Measurements from ENCODE around the gene PCDH1.

The PCDH1 gene

DNA sequence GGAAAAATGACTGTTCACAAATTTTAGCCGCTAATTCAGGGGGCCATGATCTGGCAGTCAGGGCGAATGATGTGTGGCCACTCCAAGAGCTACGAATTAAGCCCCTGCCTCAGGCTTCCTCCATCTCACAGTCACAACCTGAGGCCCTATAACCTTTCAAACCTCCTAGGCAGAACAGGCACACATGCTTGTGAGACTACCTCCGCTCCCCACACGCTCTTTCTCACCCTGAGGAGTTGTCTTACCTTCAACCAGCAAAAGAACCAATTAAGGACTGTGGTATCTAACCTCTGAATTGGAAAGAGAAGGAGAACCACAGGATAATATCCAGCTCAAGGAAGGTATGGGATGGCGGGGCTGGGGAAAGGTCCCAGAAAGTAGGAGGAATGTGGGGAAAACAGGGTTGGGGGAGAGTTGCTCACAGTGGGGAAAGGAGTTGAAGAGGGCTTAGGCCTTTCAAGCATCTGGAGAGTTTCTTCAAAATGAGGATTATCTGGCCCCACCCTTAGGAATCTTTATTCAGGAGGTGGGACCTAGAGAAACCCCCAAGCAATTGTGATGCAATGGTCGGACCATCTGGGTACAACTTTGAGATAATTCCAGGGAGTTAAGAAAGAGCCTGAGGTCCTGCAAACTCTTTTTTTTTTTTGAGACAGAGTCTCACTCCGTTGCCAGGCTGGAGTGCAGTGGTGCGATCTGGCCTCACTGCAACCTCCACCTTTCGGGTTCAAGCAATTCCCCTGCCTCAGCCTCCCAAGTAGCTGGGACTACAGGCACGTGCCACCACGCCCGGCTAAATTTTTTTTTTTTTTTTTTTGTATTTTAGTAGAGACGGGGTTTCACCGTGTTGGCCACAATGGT lies 5.5 kb downstream of the PCDH1 start:
- no peak for DNase-seq

DNA sequence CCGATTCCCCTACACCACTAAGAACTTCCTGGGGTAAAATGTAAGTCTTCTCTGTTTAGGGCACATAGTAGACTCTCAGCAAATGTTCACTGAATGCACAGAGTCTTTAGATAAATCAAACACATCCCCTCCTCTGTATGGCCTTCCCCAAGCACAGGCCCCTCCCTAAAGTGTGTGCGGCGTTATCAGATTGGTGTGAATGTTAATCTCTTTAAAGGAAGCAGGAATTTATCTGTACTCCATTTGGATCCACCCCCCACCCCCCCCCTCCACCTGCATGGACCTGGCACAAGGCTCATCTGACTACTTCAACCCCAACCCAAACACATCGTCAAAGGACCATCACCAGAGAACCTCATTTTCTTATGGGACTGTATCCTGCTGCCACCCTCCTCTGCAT lies 6.3 kb downstream of the PCDH1 start:
- no peak for DNase-seq

DNA sequence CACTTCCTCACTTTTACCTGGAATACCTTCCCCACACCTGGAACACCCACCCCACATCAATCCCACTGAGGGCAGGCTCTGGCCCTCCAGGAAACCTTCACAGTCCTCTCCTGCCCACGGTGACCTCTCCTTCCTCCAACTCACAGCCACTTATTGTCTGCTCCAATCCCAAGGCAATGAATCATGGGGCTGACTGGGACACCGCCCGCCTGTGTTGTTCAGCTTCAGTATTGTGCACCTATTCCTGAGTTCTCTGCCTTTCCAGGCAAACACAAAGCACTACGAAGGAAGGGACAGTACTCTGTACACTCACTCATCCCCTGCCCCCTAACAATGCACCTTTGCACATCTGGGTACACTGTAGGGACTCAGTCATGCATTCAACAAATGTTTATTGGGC lies 7.3 kb downstream of the PCDH1 start:
- no peak for DNase-seq

DNA sequence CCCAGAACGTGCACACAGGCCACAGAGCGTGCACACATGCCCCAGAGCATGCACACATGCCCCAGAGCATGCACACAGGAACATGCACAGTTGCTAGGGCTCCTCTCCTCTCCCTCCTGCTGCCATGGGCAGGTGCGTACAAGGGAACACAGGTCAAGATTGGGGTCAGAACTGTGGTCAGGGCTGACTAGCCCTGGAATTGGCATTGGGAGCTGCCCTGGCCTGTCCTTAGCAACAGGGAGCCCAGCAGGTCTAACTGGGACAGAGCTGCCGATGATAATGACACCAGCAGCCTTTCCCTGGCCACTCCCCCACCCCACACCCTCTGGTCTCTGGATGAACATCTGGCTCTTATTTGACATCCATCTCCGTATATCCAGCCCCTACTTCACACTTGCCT lies 8.0 kb downstream of the PCDH1 start:
- DNase-seq: no peak

DNA sequence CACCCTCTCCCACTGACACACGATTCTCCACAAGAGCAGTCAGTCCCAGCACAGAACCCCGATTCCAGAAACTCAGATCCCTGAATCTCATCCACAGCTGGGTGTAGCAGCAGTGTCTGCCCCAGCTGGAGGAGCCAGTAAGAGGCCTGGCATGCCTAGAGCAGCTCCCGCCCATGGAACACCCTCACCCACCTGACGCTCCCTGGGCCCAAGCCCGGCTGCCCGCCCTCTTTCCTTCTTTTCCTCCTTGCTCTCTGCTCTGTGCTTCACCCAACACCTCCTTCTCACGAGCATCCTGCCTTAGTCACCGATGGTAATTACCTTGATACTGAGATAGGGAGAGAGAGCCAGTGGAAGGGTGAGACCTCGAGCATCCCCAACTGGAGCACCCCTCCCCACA lies 8.7 kb downstream of the PCDH1 start:
- DNase-seq: no peak

DNA sequence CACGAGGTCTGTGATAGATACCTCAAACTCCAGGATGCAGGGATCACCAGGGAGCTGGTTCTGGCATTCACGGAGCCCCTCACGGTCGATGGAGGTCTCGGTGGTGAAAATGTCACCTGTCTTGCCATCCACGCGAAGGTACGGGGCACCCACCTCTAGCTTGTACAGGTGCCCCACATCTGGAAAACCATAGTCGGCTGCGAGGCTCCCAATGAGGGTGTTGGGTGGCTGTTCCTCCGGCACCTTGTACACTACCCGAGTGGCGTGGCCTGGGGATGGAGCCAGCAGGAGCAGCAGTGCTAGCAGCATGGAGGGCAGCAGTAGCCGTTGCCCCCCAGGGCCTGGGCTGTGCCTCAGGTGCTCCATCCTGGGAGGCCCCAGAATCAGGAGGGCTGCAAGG lies 9.2 kb downstream of the PCDH1 start:
- no peak for DNase-seq

DNA sequence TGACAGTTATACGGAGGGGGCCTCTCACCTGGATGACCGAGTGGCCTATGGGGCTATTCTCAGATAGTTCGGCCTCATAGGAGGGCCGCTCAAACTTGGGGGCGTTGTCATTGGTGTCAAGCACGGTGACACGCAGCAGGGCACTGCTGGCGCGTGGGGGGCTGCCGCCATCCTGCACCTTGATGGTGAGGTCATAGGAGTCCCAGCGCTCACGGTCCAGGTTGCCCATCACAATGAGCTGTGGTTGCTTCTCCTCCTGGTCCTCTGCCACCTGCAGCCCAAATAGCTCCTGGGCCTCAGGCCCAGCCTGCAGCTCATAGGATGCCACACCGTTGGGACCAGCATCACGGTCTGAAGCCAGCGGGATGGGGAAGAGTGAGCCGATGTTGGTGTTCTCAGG lies 9.7 kb downstream of the PCDH1 start:
- no peak for DNase-seq

DNA sequence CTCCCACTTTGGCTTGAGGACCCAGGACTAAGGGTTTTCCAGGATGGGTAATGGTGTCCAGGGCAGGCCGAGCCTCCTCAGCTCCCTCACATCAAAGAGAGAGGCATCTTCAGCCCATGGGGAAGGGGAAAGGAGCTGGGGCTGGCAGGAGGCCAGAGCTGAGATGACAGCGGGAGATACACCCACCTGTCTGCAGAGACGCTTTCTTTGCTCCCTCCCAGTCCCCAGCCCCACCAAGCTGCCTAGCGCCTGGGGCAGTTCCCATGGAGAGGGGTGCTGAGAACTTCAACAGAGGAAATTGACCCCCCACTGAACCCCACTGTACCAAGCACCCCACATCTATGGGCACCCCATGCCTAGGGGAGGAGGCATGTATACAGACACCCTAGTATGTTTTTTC lies 10.6 kb downstream of the PCDH1 start:
- no peak for DNase-seq

DNA sequence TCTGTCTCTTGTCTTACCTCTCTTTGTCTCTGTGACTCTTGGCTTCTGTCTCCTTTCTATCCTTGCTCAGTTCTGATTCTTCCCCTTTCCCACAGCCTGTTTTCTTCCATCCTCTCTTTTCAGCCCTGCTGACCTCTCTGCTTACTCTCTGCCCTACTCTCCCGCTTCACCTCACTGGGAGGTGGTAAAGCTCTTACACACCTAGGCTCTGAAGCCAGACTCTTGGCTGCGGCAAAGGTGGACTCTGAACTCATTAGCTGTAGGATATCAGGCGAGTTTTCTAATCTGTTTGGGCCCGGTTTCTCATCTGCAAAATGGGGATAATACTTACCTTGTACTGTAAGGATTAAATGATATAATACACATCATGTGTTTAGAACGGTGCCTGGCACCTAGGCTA lies 11.1 kb downstream of the PCDH1 start:
- no peak for DNase-seq

DNA sequence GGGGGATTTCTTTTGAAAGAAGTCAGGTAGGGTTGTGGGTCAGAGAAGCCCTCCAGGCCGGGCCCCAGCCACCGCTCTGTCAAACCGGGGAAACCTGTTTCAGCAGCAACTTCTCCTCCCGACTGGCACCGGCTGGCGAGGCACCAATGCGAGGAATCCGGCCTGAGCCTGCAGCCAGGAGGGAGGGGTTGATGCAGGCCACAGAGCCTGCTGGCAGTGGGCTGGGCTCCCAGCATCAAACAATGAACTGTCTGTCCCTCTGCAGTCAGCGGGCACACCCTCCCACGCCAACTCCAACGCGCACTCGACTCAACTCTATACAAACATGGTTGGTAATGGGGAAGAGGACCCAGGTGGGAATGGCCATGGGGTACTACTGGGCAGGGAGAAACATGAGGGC lies 12.1 kb downstream of the PCDH1 start:
- DNase-seq: peak; percentile 88 to 94

DNA sequence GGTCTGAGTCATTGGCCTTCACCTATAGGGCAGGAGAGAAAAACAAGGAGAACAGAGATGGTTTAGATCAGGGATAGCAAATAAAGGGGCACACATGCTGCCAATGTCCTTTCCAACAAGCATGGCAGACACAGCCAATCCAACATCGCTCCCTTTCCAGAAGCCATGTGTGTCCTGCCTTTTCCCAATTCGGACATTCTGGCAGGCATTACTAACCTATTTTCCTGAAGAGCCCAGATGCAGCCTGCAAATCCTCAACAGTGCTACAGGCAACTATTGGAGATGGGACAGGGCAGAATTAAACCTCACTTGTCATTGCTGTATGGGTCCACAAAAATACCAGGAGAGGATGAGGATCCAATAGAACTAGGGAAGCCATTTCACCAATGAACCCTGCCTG lies 12.8 kb downstream of the PCDH1 start:
- no peak for DNase-seq

DNA sequence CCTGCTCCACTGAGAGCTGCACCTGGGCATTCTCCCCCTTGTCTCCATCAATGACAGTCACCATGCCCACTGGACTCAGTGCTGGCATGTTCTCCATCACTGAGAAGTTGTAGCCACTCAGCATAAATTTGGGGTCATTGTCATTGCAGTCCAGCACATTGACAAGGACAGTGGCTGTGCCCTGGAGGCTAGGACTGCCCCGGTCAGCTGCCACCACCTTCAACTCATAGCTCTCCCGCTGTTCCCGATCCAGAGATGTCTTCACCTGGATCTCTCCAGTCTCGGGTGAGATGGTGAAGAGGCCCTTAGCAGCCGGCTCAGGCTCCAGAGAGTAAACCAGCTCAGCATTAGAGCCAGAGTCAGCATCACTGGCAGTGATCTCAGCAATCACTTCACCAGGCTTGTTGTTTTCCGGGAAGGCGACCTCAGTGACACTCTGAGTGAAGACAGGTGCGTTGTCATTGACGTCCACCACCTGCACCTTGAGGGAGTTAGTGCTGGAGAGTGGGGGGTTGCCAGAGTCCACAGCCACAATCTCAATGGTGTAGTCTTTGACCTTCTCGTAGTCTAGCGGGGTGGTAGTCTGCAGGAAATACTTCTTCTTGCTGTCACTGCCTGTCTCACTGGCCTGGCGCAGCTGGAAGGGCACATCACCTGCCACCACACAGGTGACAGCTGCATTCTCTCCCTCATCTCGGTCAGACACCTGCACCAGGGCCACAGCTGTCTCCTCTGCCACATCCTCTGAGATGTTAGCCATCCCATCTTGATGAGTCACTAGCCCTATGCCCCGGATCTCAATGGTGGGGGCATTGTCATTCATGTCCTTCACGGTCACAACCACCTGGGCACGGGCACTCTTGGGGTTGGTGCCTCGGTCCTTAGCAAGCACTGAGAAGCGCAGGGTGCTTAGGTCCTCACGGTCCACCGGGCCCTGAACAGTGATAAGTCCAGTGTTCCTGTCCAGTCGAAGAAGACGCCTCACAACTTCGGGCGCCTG lies 13.5 kb downstream of the PCDH1 start:
- DNase-seq: no peak

DNA sequence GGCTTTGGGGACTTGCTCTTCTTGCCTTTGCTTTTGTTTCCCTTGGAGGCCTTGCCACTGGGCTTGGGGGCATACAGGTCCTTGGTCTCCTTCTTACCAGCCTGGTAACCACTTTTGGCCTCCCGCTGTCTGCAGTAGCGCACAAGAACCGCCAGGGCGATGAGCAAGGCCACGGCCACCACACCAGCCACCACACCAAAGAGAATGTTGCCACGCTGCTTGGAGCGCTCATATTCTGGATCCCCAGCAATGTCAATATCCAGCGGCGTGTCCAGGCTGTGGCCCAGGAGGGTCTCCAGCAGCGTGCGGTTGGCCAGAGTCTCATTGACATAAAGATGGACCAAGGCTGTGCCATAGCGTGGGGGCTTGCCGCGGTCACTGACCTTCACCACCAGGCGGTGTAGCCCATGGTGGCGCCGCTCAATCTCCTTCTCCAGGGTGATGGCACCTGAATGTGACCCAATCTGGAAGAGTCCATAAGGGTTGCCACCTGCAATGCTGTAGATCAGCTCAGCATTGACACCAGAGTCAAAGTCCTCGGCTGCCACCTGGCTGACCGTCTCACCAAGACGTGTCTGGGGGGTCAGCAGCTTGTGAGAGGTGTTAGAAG lies 14.5 kb downstream of the PCDH1 start:
- DNase-seq: no peak

DNA sequence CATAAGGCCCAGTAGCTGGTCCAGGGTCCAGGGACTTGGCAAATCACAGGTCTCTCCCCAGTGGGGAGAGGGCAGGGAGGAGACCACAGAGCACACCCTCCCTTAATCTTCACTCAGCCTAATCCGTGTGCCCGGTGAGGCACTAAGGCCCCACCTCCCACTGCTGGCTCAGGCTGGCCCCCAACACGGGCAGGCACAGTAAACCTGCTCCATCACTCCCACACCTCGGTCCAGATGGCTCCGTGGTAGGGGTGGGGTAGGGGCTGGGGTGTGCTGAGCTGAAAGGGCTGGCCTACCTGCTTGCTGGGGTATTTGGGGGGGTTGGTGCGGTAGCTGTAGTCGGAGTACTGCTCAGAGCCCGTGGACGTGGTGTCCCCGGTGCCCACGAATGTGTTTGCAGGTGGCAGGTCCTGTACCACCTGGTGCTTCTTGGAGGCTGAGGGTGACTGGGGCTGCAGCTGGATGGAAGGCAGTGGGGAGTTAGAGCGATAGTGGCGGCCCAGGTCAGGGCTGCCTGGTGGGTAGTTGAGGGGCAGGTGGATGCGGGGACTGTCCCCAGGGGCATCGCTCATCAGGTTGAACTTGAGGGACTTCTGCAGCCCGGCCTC lies 15.2 kb downstream of the PCDH1 start:
- DNase-seq: no peak

DNA sequence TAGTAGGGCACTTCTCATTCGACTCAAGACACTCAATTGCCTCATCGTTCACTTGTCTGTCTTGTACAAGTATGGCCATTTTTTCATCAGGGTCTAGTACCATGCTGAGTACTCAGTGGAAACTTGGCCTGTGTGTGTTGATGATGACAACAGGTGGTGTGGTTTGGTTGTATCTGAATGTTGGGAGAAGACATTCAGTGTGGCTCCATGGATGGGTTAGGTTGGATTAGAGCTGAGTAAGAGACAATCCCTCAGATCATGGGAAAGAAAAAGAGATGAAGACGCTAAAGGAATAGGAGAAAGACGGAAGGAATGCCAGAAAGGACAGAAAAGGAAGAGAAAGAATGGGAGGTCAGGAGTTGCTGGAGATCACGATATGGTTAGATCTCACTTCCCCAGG lies 17.0 kb downstream of the PCDH1 start:
- DNase-seq: no peak

DNA sequence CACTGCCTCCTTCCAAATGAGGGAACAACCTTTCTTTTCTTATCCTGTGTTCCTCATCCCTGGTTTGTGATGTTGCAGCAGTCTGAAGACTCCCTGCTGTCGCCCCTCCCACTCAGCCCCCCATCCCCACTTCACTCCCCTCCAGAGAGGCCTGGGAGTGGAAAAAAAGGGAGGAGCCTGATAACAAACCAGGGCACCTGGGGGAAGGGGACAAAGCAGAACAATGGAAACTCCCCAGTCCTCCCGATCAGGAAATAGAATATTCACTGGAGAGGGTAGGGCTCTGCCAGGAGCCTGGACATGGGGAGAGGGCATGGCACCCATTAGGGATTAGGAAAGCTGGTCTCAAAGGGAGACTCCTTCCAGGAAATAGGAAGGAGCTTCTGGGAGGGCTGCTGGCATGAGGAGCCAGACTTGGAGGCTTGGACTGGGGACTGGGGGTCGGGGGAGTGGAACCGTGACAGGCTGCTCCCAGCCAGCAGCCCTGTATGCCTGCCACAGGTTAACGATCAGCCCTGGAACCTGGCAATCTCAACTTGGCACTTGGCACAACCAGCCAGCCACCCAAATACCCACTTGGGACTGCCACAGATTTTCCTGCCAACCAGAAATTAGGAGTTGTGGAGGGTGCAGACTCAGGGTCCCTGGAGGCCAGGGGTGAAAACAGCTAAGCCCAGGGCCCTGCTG lies 20.0 kb downstream of the PCDH1 start:
- no peak for DNase-seq

DNA sequence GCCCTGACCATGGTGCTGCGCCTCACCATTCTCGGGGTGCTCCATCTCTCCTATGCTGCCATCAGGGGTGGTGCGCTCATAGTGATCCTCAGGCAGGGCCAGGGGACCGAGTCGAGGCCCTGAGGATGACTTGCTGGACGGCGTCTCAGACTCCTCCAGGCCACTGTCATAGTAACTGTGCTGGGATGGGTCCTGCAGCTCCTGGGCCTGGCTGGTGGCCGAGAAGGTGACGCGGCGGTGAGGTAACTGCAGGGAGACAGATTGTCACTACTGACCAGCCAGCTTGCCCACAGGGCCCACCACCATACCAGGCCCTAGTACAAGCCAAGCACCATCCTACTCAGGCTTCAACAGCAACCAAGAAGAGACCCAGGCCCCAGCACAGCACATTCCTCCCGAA lies 21.0 kb downstream of the PCDH1 start:
- DNase-seq: no peak

DNA sequence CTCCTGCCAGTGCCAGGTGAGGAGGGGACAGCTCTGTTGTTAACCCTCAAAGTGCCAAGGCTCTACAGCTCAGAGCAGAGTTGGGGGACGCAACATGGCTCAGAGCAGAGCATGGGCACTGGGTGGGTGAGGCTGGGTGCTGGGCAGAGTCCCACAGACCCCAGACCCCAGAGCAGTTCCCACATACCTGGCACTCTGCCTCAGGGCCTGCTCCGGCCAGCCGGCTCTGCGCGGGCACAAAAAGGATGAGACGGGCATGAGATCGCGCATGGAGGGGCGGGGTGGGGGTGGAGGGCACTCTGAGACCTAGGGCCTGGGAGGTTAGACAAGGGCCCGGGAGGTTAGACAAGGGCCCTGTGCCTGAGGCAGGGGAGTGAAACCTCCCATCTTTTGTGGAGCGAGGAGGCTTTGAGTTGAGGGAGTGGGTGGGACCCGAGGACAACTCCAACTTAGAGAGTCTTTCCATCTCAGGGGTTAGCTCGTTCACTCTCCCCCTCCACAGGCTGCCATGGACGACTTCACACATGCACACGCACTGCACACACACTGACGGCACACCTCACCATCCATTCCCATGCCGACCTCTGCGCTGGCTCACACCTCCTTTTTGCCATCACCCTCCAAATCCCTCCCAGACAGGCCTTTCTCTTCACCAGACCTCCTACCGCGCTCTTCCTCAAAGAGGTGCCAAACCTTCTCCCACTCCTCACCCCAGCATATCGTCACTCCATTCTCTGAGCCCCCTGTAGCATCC lies 22.0 kb downstream of the PCDH1 start:
- DNase-seq: no peak

DNA sequence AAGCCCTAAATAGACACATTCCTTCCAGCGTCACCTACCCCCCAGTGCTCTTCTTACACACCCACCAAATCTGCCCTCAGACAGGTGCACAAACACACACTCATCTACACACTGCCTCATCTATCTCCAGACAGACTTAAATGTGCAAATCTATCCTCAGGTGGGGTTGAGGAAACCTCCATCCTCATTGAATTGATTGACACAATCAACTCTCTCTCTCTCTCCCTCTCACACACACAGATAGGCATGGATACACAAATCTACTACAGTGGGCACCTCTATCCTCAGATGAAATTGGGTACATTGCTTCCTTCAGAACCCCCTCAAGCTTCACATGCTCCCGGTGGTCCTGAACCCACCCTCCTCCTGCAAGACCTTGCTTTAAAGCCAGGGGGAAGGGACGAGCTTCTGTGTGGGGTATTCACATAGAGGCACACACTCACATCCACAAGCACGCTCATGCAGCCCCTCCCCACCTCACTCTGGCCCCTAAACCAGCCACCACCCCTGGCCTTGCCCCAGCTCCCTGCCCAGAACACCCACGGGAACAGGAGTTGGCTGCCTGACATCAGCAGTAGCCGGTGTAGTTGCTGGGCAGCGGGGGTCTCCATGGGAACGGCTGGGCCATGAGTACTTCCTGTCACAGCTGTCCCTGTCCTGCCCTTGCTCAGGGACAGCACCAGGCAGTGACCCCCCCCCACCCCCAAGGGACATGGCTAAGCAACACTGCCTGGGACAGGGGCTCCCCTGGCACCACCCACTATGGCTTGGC lies 22.8 kb downstream of the PCDH1 start:
- peak in 1 of 2 donors; percentile 44 for DNase-seq

DNA sequence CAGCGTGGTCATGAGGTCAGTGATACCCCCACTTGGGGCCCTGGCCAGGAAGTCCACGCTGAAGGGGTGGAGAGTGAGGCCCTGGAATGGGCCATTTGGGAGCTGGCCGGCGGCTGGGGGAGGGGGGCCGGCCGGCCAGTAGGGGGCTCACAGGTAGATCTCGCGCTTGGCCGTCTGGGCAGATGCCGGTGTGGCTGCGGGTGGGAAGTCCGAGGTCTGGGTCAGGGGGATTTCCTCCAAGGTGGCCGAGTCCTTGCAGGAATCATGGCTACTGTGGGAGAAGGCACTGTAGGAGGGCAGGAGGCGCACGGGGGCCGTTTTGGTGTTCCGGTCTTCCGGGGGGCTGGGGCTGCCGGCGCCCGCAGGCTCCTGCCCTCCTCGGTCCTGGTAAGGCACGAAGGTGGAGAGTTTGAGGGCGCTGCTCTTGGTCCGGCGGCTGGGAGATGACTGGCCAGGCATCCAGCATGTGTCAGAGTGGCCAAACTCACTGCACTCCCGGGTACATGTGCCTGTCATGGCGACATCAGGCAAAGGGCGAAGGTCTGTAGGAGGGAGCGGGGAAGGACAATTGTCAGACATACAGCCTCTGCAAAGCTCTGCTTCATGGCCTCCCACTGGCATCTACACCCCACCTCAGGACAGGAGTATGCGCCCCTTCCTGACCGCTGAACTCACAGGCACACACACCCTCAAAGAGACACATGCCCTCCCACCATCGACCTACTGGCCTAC lies 24.1 kb downstream of the PCDH1 start:
- DNase-seq: no peak
